Parathyroid adenoma (tissue), 2 donors: ENCODE measurements around the gene LITAF.

Source experiments
- H2AFZ ChIP-seq: fragments of 300-600 bp; sonication (generic); one replicate; pipeline ENCODE4 v1.7.0; 2017; ENCODE audit warnings: antibody characterized with exemption, mild to moderate bottlenecking
- H3K27ac ChIP-seq: fragments of 300-600 bp; sonication (generic); one replicate; pipeline ENCODE4 v1.7.0; 2017
- H3K27me3 ChIP-seq: fragments of 300-600 bp; sonication (generic); one replicate; pipeline ENCODE4 v1.7.0; 2017; ENCODE audit warnings: low read length; ENCODE audit not compliant: control insufficient read depth, insufficient read depth
- H3K36me3 ChIP-seq: fragments of 300-600 bp; sonication (generic); one replicate; pipeline ENCODE4 v1.7.0; 2017; ENCODE audit warnings: low read length; ENCODE audit not compliant: control insufficient read depth, insufficient read depth
- H3K4me1 ChIP-seq: fragments of 300-600 bp; sonication (generic); one replicate; pipeline ENCODE4 v1.7.0; 2017; ENCODE audit warnings: control low read depth
- H3K4me2 ChIP-seq: fragments of 300-600 bp; sonication (generic); one replicate; pipeline ENCODE4 v1.7.0; 2017; ENCODE audit warnings: low read length
- H3K4me3 ChIP-seq: fragments of 300-600 bp; sonication (generic); one replicate; pipeline ENCODE4 v1.7.0; 2017; ENCODE audit warnings: low read depth, low read length
- H3K79me2 ChIP-seq: fragments of 300-600 bp; sonication (generic); one replicate; pipeline ENCODE4 v1.7.0; 2017; ENCODE audit warnings: control low read depth
- H3K9ac ChIP-seq: fragments of 300-600 bp; sonication (generic); one replicate; pipeline ENCODE4 v1.7.0; 2017; ENCODE audit warnings: mild to moderate bottlenecking
- H3K9me3 ChIP-seq: fragments of 300-600 bp; sonication (generic); one replicate; pipeline ENCODE4 v1.7.0; 2017; ENCODE audit warnings: low read length; ENCODE audit not compliant: control insufficient read depth
- TF ChIP-seq, protein P1 (sequence below): fragments of 300-600 bp; sonication (generic); IDR thresholded peaks from one replicate; pipeline ENCODE4 v1.7.0; 2017; ENCODE audit warnings: antibody characterized with exemption, mild to moderate bottlenecking
- donor health status: primary hyperparathyroidism.

LITAF gene

DNA sequence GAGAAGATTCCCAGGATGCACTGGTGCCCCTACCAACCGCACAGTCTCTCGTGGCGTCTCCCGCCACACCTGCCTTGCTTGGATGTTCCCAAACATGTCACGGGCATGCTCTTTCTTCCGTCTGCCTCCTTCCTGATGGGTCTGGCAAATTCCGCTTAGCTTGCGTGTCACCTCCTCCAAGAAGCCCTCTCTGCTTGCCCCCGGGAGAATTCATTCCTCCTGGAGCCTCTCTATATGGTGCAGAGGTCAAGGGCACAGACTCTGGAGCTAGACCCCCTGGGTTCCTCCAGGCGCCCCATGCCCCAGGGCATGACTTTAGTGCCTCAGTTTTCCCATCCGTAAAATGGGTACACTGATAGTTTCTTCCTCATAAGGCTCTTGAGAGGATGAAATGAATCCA lies 21.1 kb downstream of the LITAF start:
- H3K79me2 ChIP-seq, result peaks cover 19% of the 10 kb centered on the region
- no peaks in the 10 kb centered on the region for H3K36me3 ChIP-seq
- no peak overlapping the region for H3K27ac ChIP-seq
- H3K4me2 ChIP-seq, result no peak overlapping the region
- no peaks in the 10 kb centered on the region for H3K9me3 ChIP-seq
- H3K27me3 ChIP-seq, result no peaks in the 10 kb centered on the region
- H3K4me3 ChIP-seq, result no peak overlapping the region
- H3K9ac ChIP-seq, result no peak overlapping the region
- no peak overlapping the region for H2AFZ ChIP-seq
- TF ChIP-seq, protein P1, sequence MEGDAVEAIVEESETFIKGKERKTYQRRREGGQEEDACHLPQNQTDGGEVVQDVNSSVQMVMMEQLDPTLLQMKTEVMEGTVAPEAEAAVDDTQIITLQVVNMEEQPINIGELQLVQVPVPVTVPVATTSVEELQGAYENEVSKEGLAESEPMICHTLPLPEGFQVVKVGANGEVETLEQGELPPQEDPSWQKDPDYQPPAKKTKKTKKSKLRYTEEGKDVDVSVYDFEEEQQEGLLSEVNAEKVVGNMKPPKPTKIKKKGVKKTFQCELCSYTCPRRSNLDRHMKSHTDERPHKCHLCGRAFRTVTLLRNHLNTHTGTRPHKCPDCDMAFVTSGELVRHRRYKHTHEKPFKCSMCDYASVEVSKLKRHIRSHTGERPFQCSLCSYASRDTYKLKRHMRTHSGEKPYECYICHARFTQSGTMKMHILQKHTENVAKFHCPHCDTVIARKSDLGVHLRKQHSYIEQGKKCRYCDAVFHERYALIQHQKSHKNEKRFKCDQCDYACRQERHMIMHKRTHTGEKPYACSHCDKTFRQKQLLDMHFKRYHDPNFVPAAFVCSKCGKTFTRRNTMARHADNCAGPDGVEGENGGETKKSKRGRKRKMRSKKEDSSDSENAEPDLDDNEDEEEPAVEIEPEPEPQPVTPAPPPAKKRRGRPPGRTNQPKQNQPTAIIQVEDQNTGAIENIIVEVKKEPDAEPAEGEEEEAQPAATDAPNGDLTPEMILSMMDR, result no peak
- no peaks in the 10 kb centered on the region for H3K4me1 ChIP-seq

DNA sequence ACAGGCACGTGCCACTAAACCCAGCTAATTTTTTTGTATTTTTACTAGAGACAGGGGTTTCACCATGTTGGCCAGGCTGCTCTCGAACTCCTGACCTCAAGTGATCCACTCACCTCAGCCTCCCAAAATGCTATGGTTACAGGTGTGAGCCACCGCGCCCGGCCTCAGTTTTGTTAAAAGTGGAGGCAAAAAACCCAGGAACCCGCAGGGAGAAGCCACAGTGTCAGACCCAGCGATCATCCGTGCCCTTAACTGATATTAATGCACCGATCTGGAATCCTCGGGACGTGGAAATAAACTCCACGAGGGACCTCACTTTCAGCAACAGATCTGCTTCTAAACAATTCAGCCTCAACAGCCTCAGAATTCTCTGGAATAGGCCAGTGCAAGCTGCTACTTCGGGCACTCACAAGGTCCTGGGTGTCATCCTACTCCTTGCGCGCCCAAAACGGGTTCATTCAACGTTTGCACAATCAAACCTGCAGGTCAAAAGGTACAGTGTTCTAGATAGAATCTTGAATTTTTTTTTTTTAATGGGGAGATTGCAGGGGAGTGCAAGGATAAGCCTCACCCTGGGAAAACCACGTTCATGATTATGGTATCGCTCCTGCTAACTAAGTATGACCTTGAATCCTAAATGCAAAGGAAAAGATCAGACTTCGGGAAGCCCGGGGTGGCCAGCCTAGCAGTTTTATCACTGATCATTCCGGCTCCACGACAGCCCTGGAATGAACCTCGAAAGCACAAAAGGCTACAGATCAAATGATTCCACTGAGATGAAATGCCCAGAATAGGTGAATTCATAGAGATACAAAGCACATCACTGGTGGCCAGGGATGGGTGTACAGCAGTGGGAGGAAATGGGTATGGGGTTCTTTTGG lies 22.4 kb downstream of the LITAF start:
- no peaks in the 10 kb centered on the region for H3K36me3 ChIP-seq
- H3K4me1 ChIP-seq, result no peaks in the 10 kb centered on the region
- H3K9ac ChIP-seq, result no peak overlapping the region
- TF ChIP-seq, protein P1, result no peak
- H3K79me2 ChIP-seq, result peaks cover 17% of the 10 kb centered on the region
- no peak overlapping the region for H3K4me2 ChIP-seq
- no peak overlapping the region for H3K27ac ChIP-seq
- no peaks in the 10 kb centered on the region for H3K27me3 ChIP-seq
- H2AFZ ChIP-seq, result no peak overlapping the region
- no peak overlapping the region for H3K4me3 ChIP-seq
- H3K9me3 ChIP-seq, result no peaks in the 10 kb centered on the region

DNA sequence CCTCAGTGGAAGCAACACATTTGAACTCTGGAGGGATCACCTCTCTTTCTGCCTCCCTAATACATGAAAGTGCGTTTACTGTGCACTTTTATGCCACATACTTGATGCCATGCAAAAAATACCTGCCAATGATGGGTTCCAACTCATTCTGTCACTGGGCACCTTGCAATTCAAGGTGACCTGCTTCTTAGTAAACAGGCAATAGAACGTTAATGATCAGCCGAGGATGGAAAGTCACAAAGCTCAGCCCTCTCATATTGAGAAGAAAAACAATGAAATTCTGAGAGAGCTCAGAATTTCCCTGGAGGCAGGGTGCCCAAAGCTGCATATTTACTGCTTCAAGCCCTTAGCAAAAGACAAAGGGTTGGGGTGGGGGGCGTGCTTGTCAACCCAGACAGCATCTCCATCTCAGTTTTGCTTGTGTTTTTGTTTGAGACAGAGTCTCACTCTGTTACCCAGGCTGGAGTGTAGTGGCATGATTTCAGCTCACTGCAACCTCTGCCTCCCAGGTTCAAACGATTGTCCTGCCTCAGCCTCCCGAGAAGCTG lies 23.2 kb downstream of the LITAF start:
- no peak overlapping the region for H3K27ac ChIP-seq
- no peaks in the 10 kb centered on the region for H3K4me1 ChIP-seq
- H3K9ac ChIP-seq, result no peak overlapping the region
- H3K4me2 ChIP-seq, result no peak overlapping the region
- H3K4me3 ChIP-seq, result no peak overlapping the region
- no peaks in the 10 kb centered on the region for H3K9me3 ChIP-seq
- H3K79me2 ChIP-seq, result peaks cover 17% of the 10 kb centered on the region
- H3K36me3 ChIP-seq, result no peaks in the 10 kb centered on the region
- H3K27me3 ChIP-seq, result no peaks in the 10 kb centered on the region
- TF ChIP-seq, protein P1, result no peak
- no peak overlapping the region for H2AFZ ChIP-seq

DNA sequence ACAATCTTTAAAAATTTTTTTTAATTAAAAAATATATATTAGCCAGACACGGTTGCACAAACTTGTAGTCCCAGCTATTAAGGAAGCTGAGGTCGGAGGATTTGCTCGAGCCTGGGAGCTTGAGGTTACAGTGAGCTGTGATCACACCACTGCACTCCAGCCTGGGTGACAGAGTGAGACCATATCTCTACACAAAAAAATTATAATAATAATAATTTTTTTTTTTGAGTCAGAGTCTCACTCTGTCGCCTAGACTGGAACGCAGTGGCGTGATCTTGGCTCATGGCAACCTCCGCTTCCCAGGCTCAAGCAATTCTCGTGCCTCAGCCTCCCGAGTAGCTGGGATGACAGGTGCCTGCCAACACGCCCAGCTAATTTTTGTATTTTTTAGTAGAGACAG lies 23.8 kb downstream of the LITAF start:
- Histone ChIP-seq H3K36me3 (no peaks in the 10 kb centered on the region), H3K27ac (no peak overlapping the region), H3K4me3 (no peak overlapping the region), H3K9me3 (no peaks in the 10 kb centered on the region), H3K9ac (no peak overlapping the region), H2AFZ (no peak overlapping the region), H3K79me2 (peaks cover 14% of the 10 kb centered on the region), H3K27me3 (no peaks in the 10 kb centered on the region), H3K4me2 (no peak overlapping the region), H3K4me1 (no peaks in the 10 kb centered on the region)
- TF ChIP-seq, protein P1, result no peak
